ENCODE results near the gene RPE65. TPM values are rescaled to one million over a fixed set of nuclear protein-coding genes. Genes with fewer than 3 reads are reported as not detected.
"Not testable (repeated sequence)": the region's sequence is repeated elsewhere in the genome, so short reads cannot be mapped to it uniquely, and the experiment has no call there.

RPE65 gene
- total and polyA plus RNA-seq, 2 of the 8 experiments (the other 6 are each of a cell fraction or from before 2014, with no cell fraction given) = not detected

- H3K4me3 ChIP-seq (ENCODE audit: extremely low read depth in 1 of 4, insufficient read depth in 2 of 4, low read depth in 3 of 4, low read length in 4 of 4); H2AK5ac ChIP-seq (ENCODE audit: low read depth, low read length); H2BK120ac ChIP-seq (replicated peaks; ENCODE audit: low read depth, low read length); H3K4ac ChIP-seq (replicated peaks; ENCODE audit: insufficient read length, low read depth, low read length); H4K91ac ChIP-seq (replicated peaks; ENCODE audit: insufficient read length, low read length); H4K8ac ChIP-seq (ENCODE audit: extremely low read depth, insufficient read depth, low read length); H3K56ac ChIP-seq (replicated peaks; ENCODE audit: insufficient read length, low read depth, low read length); H2BK20ac ChIP-seq (ENCODE audit: low read length); H3K4me1 ChIP-seq (replicated peaks in 1 of 4; ENCODE audit: control insufficient read depth in 3 of 4, insufficient read depth in 4 of 4, low read length in 3 of 4); H3K14ac ChIP-seq (ENCODE audit: insufficient read length); H3K23me2 ChIP-seq (ENCODE audit: low read depth, low read length); H2AFZ ChIP-seq (ENCODE audit: low read length); H3K79me1 ChIP-seq (ENCODE audit: low read depth, low read length); H3K18ac ChIP-seq (ENCODE audit: extremely low read depth, low read length); FAIRE-seq; H3K27me3 ChIP-seq (replicated peaks in 1 of 4; ENCODE audit: control insufficient read depth in 3 of 4, extremely low read depth in 1 of 4, insufficient read depth in 3 of 4, low read length in 3 of 4); H2BK5ac ChIP-seq (ENCODE audit: low read depth, low read length); DNase-seq (ENCODE audit: low read depth in 1 of 2, low spot score in 2 of 2); H3K27ac ChIP-seq (ENCODE audit: low read depth, low read length); H3K9ac ChIP-seq (replicated peaks in 1 of 4; ENCODE audit: extremely low read depth in 1 of 4, low read depth in 3 of 4, low read length in 3 of 4); H2BK12ac ChIP-seq (ENCODE audit: low read depth, low read length); H4K5ac ChIP-seq (ENCODE audit: insufficient read length, low read depth, low read length); H3K23ac ChIP-seq (ENCODE audit: insufficient read length); CTCF ChIA-PET (ENCODE audit: partially characterized antibody); H2BK15ac ChIP-seq (ENCODE audit: low read length); H3K4me2 ChIP-seq (ENCODE audit: insufficient read depth in 1 of 2, low read depth in 2 of 2, low read length in 2 of 2); H4K20me1 ChIP-seq (replicated peaks in 1 of 2; ENCODE audit: control insufficient read depth in 1 of 2, insufficient read depth in 2 of 2, low read length in 2 of 2); H3K9me3 ChIP-seq (ENCODE audit: insufficient read depth in 2 of 2, low read depth in 1 of 2, low read length in 1 of 2); POLR2A ChIA-PET (ENCODE audit: partially characterized antibody): not testable (repeated sequence)
- Histone ChIP-seq H3K79me2 (ENCODE audit: control insufficient read depth in 1 of 2, insufficient read depth in 2 of 2, low read length in 2 of 2) (peaks cover 0 to 49% of the 10 kb centered on the region in 2 experiments; a peak in 3 of 4 replicates), H3K36me3 (ENCODE audit: control insufficient read depth in 2 of 4, insufficient read depth in 4 of 4, low read length in 3 of 4) (peaks cover 0 to 54% (median 11%) of the 10 kb centered on the region in 4 experiments; a peak in 6 of 8 replicates)
- 90% methylated on average over 6 of the region's 6 CpGs; no CpG with 5 or more reads in 1 of the 2 experiments for WGBS, 2 experiments (ENCODE audit: extremely low coverage in 1 of 2, insufficient coverage in 1 of 2, insufficient read length in 1 of 2, insufficient replicate concordance in 2 of 2, low coverage in 1 of 2, low lambda C conversion rate in 2 of 2, missing lambda C conversion rate in 1 of 2)
Measured at GRCh38 chr1:68492255-68492654, 42.5 kb upstream of the RPE65 start.

Measured in H1 (cell line).